ENCODE measurements around the gene MPZL2. TPM values are rescaled to one million over a fixed set of nuclear protein-coding genes. Genes with fewer than 3 reads are reported as not detected.

Gene MPZL2
- total RNA-seq, 1 experiment from 2014 or later, result 51.5 TPM

GRCh38 chr11:118305726-118306125 is 41.6 kb upstream of the MPZL2 start:
- H3K9me2 ChIP-seq (replicated peaks; ENCODE audit: low read length), result no peaks in the 10 kb centered on the region
- H2AFZ ChIP-seq (ENCODE audit: low read length), result 0 out of 2 replicates have a peak overlapping the region, but pooled peaks have one; percentile 12
- H3K36me3 ChIP-seq (ENCODE audit: low read depth, low read length), result no peaks in the 10 kb centered on the region
- peaks cover 25% of the 10 kb centered on the region for H3K27me3 ChIP-seq (ENCODE audit: low read length)
- no peak overlapping the region for H3K4me3 ChIP-seq (ENCODE audit: low read length)
- CTCF ChIA-PET, result no interaction called here
- H3K79me2 ChIP-seq (ENCODE audit: low read length), result no peaks in the 10 kb centered on the region
- H4K20me1 ChIP-seq (ENCODE audit: low read length), result no peaks in the 10 kb centered on the region
- POLR2A ChIA-PET (ENCODE audit: unreplicated experiment), result interaction anchor here (0.7 kb wide), 1 partner anchor 10 kb away, joined by 6 read pairs; no protein-coding TSS in a partner anchor
- ATAC-seq (no peak), DNase-seq (no peak)
- H3K9ac ChIP-seq (ENCODE audit: low read length), result no peak overlapping the region
- TF ChIP-seq CTCF (conservative IDR thresholded peaks at IDR 0.05; ENCODE audit: low read depth, low read length) (no peak), EZH2 (IDR thresholded peaks at IDR 0.05; ENCODE audit: low read length, unreplicated experiment) (no peak), EZH2phosphoT487 (IDR thresholded peaks at IDR 0.05; ENCODE audit: borderline replicate concordance, low read length) (no peak)
- no peaks in the 10 kb centered on the region for H3F3A ChIP-seq (ENCODE audit: low read length, unreplicated experiment)
- H3K27ac ChIP-seq (ENCODE audit: low read length), result no peak overlapping the region
- no peaks in the 10 kb centered on the region for H3K9me3 ChIP-seq (ENCODE audit: low read length)
- intact Hi-C loops (cut with micrococcal nuclease), result no loop called here
- no peak overlapping the region for H3K4me2 ChIP-seq (ENCODE audit: low read length)
- no TSS peak for BruUV-seq (replicated peaks)
- no peaks in the 10 kb centered on the region for H3K4me1 ChIP-seq (ENCODE audit: insufficient read depth, low read length)

- DNase-seq (no peak), ATAC-seq (no peak)
- intact Hi-C loops (cut with micrococcal nuclease), result no loop called here
- POLR2A ChIA-PET (ENCODE audit: unreplicated experiment), result no interaction called here
- TF ChIP-seq EZH2phosphoT487 (IDR thresholded peaks at IDR 0.05; ENCODE audit: borderline replicate concordance, low read length) (no peak), EZH2 (IDR thresholded peaks at IDR 0.05; ENCODE audit: low read length, unreplicated experiment) (no peak), CTCF (conservative IDR thresholded peaks at IDR 0.05; ENCODE audit: low read depth, low read length) (no peak)
- Histone ChIP-seq H3K4me1 (ENCODE audit: insufficient read depth, low read length) (no peaks in the 10 kb centered on the region), H3K27me3 (ENCODE audit: low read length) (peaks cover 29% of the 10 kb centered on the region), H3K9ac (ENCODE audit: low read length) (no peak within 1 kb of the TSS), H3K9me2 (replicated peaks; ENCODE audit: low read length) (no peaks in the 10 kb centered on the region), H3K4me2 (ENCODE audit: low read length) (no peak within 1 kb of the TSS), H3K36me3 (ENCODE audit: low read depth, low read length) (no peaks in the 10 kb centered on the region), H2AFZ (ENCODE audit: low read length) (no peak within 1 kb of the TSS), H3K4me3 (ENCODE audit: low read length) (no peak within 1 kb of the TSS), H3K27ac (ENCODE audit: low read length) (no peak within 1 kb of the TSS), H3K79me2 (ENCODE audit: low read length) (no peaks in the 10 kb centered on the region), H3K9me3 (ENCODE audit: low read length) (no peaks in the 10 kb centered on the region), H3F3A (ENCODE audit: low read length, unreplicated experiment) (no peaks in the 10 kb centered on the region), H4K20me1 (ENCODE audit: low read length) (no peaks in the 10 kb centered on the region)
- no TSS peak for BruUV-seq (replicated peaks)
- CTCF ChIA-PET, result interaction anchor here (0.6 kb wide), 1 partner anchor 1425 kb away, joined by 3 read pairs; no protein-coding TSS in a partner anchor
Observed at GRCh38 chr11:118304568-118305248, 40.6 kb upstream of the MPZL2 start, which contains the start of gene CD3E. Gene CD3E, plus strand, starts transcription at chr11:118304730. Its CDS starts 223 bp downstream, at chr11:118304953.

GRCh38 chr11:118304227-118304567 is 40.1 kb upstream of the MPZL2 start:
- no peaks in the 10 kb centered on the region for H3F3A ChIP-seq (ENCODE audit: low read length, unreplicated experiment)
- H3K79me2 ChIP-seq (ENCODE audit: low read length), result no peaks in the 10 kb centered on the region
- H3K36me3 ChIP-seq (ENCODE audit: low read depth, low read length), result no peaks in the 10 kb centered on the region
- no peaks in the 10 kb centered on the region for H4K20me1 ChIP-seq (ENCODE audit: low read length)
- H3K4me3 ChIP-seq (ENCODE audit: low read length), result no peak overlapping the region
- ATAC-seq, result no peak
- ChIA-PET POLR2A (ENCODE audit: unreplicated experiment) (no interaction called here), CTCF (interaction anchor here (0.6 kb wide), 1 partner anchor 1424 kb away, joined by 3 read pairs; no protein-coding TSS in a partner anchor)
- intact Hi-C loops (cut with micrococcal nuclease), result no loop called here
- TF ChIP-seq EZH2 (IDR thresholded peaks at IDR 0.05; ENCODE audit: low read length, unreplicated experiment) (no peak), EZH2phosphoT487 (IDR thresholded peaks at IDR 0.05; ENCODE audit: borderline replicate concordance, low read length) (no peak), CTCF (conservative IDR thresholded peaks at IDR 0.05; ENCODE audit: low read depth, low read length) (no peak)
- H3K9ac ChIP-seq (ENCODE audit: low read length), result no peak overlapping the region
- no peak overlapping the region for H2AFZ ChIP-seq (ENCODE audit: low read length)
- H3K27ac ChIP-seq (ENCODE audit: low read length), result no peak overlapping the region
- H3K9me2 ChIP-seq (replicated peaks; ENCODE audit: low read length), result no peaks in the 10 kb centered on the region
- H3K27me3 ChIP-seq (ENCODE audit: low read length), result peaks cover 29% of the 10 kb centered on the region
- no peaks in the 10 kb centered on the region for H3K9me3 ChIP-seq (ENCODE audit: low read length)
- H3K4me1 ChIP-seq (ENCODE audit: insufficient read depth, low read length), result no peaks in the 10 kb centered on the region
- no peak for DNase-seq
- BruUV-seq (replicated peaks), result no TSS peak
- H3K4me2 ChIP-seq (ENCODE audit: low read length), result no peak overlapping the region
